Neural cell (in vitro differentiated cells): ENCODE data around the gene NETO1. TPM values are rescaled to one million over a fixed set of nuclear protein-coding genes. Genes with fewer than 3 reads are reported as not detected.

ENCODE experiments used
- H2AFZ ChIP-seq: fragments of 200-600, 300-800 bp; sonication (generic), shearing (Covaris generic); 2 replicates; pipeline ENCODE4 v1.6.0; 2014; ENCODE audit warnings: low read depth, mild to moderate bottlenecking, antibody characterized with exemption, low read length, moderate library complexity
- H3F3A ChIP-seq: fragments of 200-600 bp; shearing (Covaris generic); 2 replicates; pipeline ENCODE4 v1.6.1; 2016; ENCODE audit warnings: mild to moderate bottlenecking, moderate library complexity, mixed read lengths, antibody characterized with exemption, low read length; ENCODE audit not compliant: insufficient read depth, poor library complexity, severe bottlenecking
- H3K27ac ChIP-seq: fragments of 200-600, 300-800 bp; sonication (generic), shearing (Covaris generic); 2 replicates; pipeline ENCODE4 v1.5.1; 2014; ENCODE audit warnings: mild to moderate bottlenecking, low read length, moderate library complexity
- H3K27me3 ChIP-seq: fragments of 300-800, 200-600 bp; sonication (generic), shearing (Covaris generic); 2 replicates; pipeline ENCODE4 v1.6.0; 2014; ENCODE audit warnings: mild to moderate bottlenecking, low read depth, low read length, moderate library complexity; ENCODE audit not compliant: insufficient read depth
- H3K36me3 ChIP-seq: fragments of 300-800, 200-600 bp; sonication (generic), shearing (Covaris generic); 2 replicates; pipeline ENCODE4 v1.5.1; 2014; ENCODE audit warnings: mild to moderate bottlenecking, antibody characterized with exemption, low read length, moderate library complexity; ENCODE audit not compliant: insufficient read depth
- H3K4me2 ChIP-seq: fragments of 300-800, 200-600 bp; sonication (generic), shearing (Covaris generic); 2 replicates; pipeline ENCODE4 v1.6.0; 2014; ENCODE audit warnings: mild to moderate bottlenecking, low read length
- H3K4me3 ChIP-seq: fragments of 300-800, 200-600 bp; sonication (generic), shearing (Covaris generic); 2 replicates; pipeline ENCODE4 v1.5.1; 2014; ENCODE audit warnings: mild to moderate bottlenecking, low read length, moderate library complexity
- H3K79me2 ChIP-seq: fragments of 200-600 bp; shearing (Covaris generic); replicated peaks from 2 replicates; pipeline ENCODE4 v1.6.0; 2014; ENCODE audit warnings: mild to moderate bottlenecking, low read length, moderate library complexity; ENCODE audit not compliant: insufficient read depth
- H3K9ac ChIP-seq: fragments of 300-800, 200-600 bp; sonication (generic), shearing (Covaris generic); 2 replicates; pipeline ENCODE4 v1.6.1; 2016; ENCODE audit warnings: mild to moderate bottlenecking, low read length, mixed read lengths
- H3K9me2 ChIP-seq: fragments of 200-600 bp; shearing (Covaris generic); 2 replicates; pipeline ENCODE4 v1.6.1; 2016; ENCODE audit warnings: mild to moderate bottlenecking, low read length, mixed read lengths; ENCODE audit not compliant: insufficient read depth
- H3K9me3 ChIP-seq: fragments of 200-600, 300-800 bp; sonication (generic), shearing (Covaris generic); 2 replicates; pipeline ENCODE4 v1.6.1; 2016; ENCODE audit warnings: mild to moderate bottlenecking, mixed run types, low read length, moderate library complexity, mixed read lengths
- H4K20me1 ChIP-seq: fragments of 200-600 bp; shearing (Covaris generic); 2 replicates; pipeline ENCODE4 v1.6.1; 2016; ENCODE audit warnings: mild to moderate bottlenecking, mixed run types; ENCODE audit not compliant: insufficient read depth
- CTCF ChIP-seq: fragments of 450-650 bp; IDR thresholded peaks from 2 replicates; pipeline ENCODE4 v1.5.1; 2014; ENCODE audit warnings: antibody characterized with exemption, mild to moderate bottlenecking, moderate library complexity; ENCODE audit not compliant: poor library complexity, severe bottlenecking
- EP300 ChIP-seq: fragments of 450-650 bp; conservative IDR thresholded peaks from 2 replicates; pipeline ENCODE4 v1.6.1; 2014; ENCODE audit warnings: antibody characterized with exemption, mild to moderate bottlenecking, moderate library complexity; ENCODE audit not compliant: poor library complexity, severe bottlenecking
- EZH2 ChIP-seq: fragments of 200-600, 300-800 bp; shearing (Covaris generic), sonication (generic); IDR thresholded peaks from 2 replicates; pipeline ENCODE4 v1.6.1; 2014; ENCODE audit warnings: antibody characterized with exemption, low read length, borderline replicate concordance, mild to moderate bottlenecking; ENCODE audit not compliant: insufficient read depth, poor library complexity, severe bottlenecking
- MXI1 ChIP-seq: fragments of 450-650 bp; conservative IDR thresholded peaks from 2 replicates; pipeline ENCODE4 v1.6.1; 2014; ENCODE audit warnings: antibody characterized with exemption, mild to moderate bottlenecking; ENCODE audit not compliant: poor library complexity, severe bottlenecking
- POLR2AphosphoS5 ChIP-seq: IDR thresholded peaks from 2 replicates; pipeline ENCODE4 v1.6.1; 2012
- RAD21 ChIP-seq: fragments of 450-650 bp; conservative IDR thresholded peaks from 2 replicates; pipeline ENCODE4 v1.6.1; 2014; ENCODE audit warnings: antibody characterized with exemption, mild to moderate bottlenecking, moderate library complexity
- SMC3 ChIP-seq: fragments of 450-650 bp; conservative IDR thresholded peaks from 2 replicates; pipeline ENCODE4 v1.6.1; 2014; ENCODE audit warnings: antibody characterized with exemption, mild to moderate bottlenecking, moderate library complexity; ENCODE audit not compliant: poor library complexity
- TAF1 ChIP-seq: IDR thresholded peaks from 2 replicates; pipeline ENCODE4 v1.6.1; 2012; ENCODE audit warnings: low read depth
- polyA plus RNA-seq: library from polyadenylated mRNA; depleted of rRNA; stranded (reverse); fragments of >200 nt; gene quantifications from 2 replicates; pipeline ENCODE4 v1.2.3, GENCODE V29; 2014
- TF ChIP-seq, protein P1 (sequence below): IDR thresholded peaks from 2 replicates; pipeline ENCODE4 v1.6.1; 2012; ENCODE audit warnings: borderline replicate concordance

The NETO1 gene
- polyA plus RNA-seq, 1 donor from 2014 or later, result 0.45 TPM

DNA sequence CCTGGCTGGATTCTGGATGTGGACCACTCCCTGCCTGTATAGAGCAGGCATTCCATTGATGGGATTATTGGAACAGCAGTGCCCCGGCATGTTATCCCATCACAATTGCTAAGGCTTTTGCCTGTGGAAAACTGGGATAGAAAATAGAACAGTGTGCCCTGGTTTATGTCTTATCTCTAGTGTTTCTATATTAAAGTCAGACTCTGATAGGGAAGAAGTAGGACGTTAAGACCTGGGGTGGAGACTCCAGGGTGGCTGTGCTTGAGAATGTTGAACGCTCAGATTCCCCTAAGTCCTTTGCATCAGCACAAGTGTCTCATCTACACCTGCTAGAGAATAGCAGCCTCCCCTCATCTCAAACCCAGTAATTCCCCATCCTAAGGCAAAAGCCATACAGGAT, 10.8 kb upstream of the NETO1 start:
- Histone ChIP-seq H3K27me3 (no peaks in the 10 kb centered on the region), H3K4me2 (no peak overlapping the region), H3K9ac (no peak overlapping the region), H2AFZ (no peak overlapping the region), H3K4me3 (no peak overlapping the region), H3K79me2 (no peaks in the 10 kb centered on the region), H3K27ac (no peak overlapping the region), H4K20me1 (no peaks in the 10 kb centered on the region), H3K9me2 (no peaks in the 10 kb centered on the region), H3F3A (no peaks in the 10 kb centered on the region), H3K36me3 (no peaks in the 10 kb centered on the region), H3K9me3 (no peaks in the 10 kb centered on the region)
- TF ChIP-seq EP300 (no peak), MXI1 (no peak), POLR2AphosphoS5 (no peak), CTCF (no peak), SMC3 (no peak), TAF1 (no peak), RAD21 (no peak), EZH2 (no peak)
- TF ChIP-seq, protein P1, sequence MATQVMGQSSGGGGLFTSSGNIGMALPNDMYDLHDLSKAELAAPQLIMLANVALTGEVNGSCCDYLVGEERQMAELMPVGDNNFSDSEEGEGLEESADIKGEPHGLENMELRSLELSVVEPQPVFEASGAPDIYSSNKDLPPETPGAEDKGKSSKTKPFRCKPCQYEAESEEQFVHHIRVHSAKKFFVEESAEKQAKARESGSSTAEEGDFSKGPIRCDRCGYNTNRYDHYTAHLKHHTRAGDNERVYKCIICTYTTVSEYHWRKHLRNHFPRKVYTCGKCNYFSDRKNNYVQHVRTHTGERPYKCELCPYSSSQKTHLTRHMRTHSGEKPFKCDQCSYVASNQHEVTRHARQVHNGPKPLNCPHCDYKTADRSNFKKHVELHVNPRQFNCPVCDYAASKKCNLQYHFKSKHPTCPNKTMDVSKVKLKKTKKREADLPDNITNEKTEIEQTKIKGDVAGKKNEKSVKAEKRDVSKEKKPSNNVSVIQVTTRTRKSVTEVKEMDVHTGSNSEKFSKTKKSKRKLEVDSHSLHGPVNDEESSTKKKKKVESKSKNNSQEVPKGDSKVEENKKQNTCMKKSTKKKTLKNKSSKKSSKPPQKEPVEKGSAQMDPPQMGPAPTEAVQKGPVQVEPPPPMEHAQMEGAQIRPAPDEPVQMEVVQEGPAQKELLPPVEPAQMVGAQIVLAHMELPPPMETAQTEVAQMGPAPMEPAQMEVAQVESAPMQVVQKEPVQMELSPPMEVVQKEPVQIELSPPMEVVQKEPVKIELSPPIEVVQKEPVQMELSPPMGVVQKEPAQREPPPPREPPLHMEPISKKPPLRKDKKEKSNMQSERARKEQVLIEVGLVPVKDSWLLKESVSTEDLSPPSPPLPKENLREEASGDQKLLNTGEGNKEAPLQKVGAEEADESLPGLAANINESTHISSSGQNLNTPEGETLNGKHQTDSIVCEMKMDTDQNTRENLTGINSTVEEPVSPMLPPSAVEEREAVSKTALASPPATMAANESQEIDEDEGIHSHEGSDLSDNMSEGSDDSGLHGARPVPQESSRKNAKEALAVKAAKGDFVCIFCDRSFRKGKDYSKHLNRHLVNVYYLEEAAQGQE, result no peak

DNA sequence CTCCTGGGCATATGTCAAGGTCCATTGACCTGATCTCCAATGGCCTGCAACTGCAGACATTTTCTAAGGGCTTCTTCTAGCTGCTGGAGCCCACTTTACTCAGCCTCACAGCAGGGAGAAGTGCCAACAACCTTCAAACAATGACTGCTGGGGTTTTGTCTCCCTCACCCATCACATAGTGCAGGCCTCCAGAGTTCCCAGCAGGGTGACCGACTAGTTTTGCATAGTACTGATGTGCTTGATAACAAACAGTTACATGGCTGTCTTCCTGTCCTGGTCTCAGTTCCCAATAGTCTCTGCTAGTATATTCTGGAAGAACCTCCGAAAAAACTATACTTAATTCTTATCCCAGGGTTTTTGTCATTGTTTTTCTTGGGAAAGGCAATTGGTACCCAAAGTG, 10.4 kb upstream of the NETO1 start:
- no peak overlapping the region for H3K9ac ChIP-seq
- no peaks in the 10 kb centered on the region for H3F3A ChIP-seq
- no peak overlapping the region for H2AFZ ChIP-seq
- H3K27ac ChIP-seq, result no peak overlapping the region
- H3K79me2 ChIP-seq, result no peaks in the 10 kb centered on the region
- no peak for TF ChIP-seq EZH2
- TF ChIP-seq MXI1, result no peak
- no peak for TF ChIP-seq EP300
- no peak for TF ChIP-seq CTCF
- no peak for TF ChIP-seq TAF1
- TF ChIP-seq SMC3, result no peak
- TF ChIP-seq, protein P1, result no peak
- no peak for TF ChIP-seq RAD21
- no peak for TF ChIP-seq POLR2AphosphoS5
- H4K20me1 ChIP-seq, result no peaks in the 10 kb centered on the region
- H3K36me3 ChIP-seq, result no peaks in the 10 kb centered on the region
- H3K9me2 ChIP-seq, result no peaks in the 10 kb centered on the region
- no peaks in the 10 kb centered on the region for H3K9me3 ChIP-seq
- no peaks in the 10 kb centered on the region for H3K27me3 ChIP-seq
- no peak overlapping the region for H3K4me3 ChIP-seq
- H3K4me2 ChIP-seq, result no peak overlapping the region
